HCT116 (cell line): ENCODE measurements around the gene CNN2. TPM values are rescaled to one million over a fixed set of nuclear protein-coding genes. Genes with fewer than 3 reads are reported as not detected.

Source experiments
- ATAC-seq: fragments of 200-7000 bp; cut with Tn5 transposase; 2 replicates; pipeline ENCODE4 v1.9.1; 2020; ENCODE audit warnings: mild to moderate bottlenecking, moderate library complexity
- BruUV-seq: library from RNA; stranded (reverse); fragments of 400-500 nt; replicated peaks from 2 replicates; lab custom pipeline; 2021; lab: Mats Ljungman, UMichigan
- CTCF ChIA-PET: fragments of 300-600 bp; sonication (Branson Sonifier 250); formaldehyde crosslinking; loops from one replicate; lab custom pipeline; 2021; ENCODE audit warnings: antibody characterized with exemption; lab: Charles Lee
- POLR2A ChIA-PET: fragments of 300-600, 350-600 bp; sonication (Branson Sonifier 250); formaldehyde crosslinking; loops from one replicate; lab custom pipeline; 2021; ENCODE audit warnings: antibody characterized with exemption; lab: Charles Lee
- RAD21 ChIA-PET, 2 experiments: fragments of 300-600 bp; sonication (Branson Sonifier 250); formaldehyde crosslinking; loops; one replicate each; lab custom pipeline; 2023; ENCODE audit warnings: low total read pairs in 2 of 2; ENCODE audit not compliant: uncharacterized antibody in 2 of 2, unreplicated experiment in 2 of 2, low non-redundant PET in 1 of 2; lab: Charles Lee
- DNase-seq: peaks from one replicate; pipeline ENCODE4 v3.0.0-alpha.2; 2010; ENCODE audit warnings: low read depth, low spot score
- H2AFZ ChIP-seq: fragments of 200-600 bp; shearing (Covaris generic), sonication (generic); 2 replicates; pipeline ENCODE4 v1.6.1; 2017; ENCODE audit warnings: low read depth, mixed run types, mixed read lengths, antibody characterized with exemption, low read length; ENCODE audit not compliant: poor library complexity, severe bottlenecking
- H3K27ac ChIP-seq: 2 replicates; pipeline ENCODE4 v1.5.1; 2012; ENCODE audit warnings: low read depth, low read length
- H3K27me3 ChIP-seq: fragments of 200-600 bp; sonication (generic); 2 replicates; pipeline ENCODE4 v1.6.1; 2016; ENCODE audit warnings: mixed run types, low read length, mixed read lengths; ENCODE audit not compliant: insufficient read depth
- H3K36me3 ChIP-seq, 2 experiments: fragments of 200-500 bp in 1 of 2; fragments of 200-600 bp in 1 of 2; sonication (Bioruptor generic) in 1 of 2; sonication (generic) in 1 of 2; 2 replicates each; pipeline versions ENCODE4 v1.5.1 to v1.6.1; 2014 to 2016; ENCODE audit warnings: low read length in 2 of 2, inconsistent platforms in 1 of 2, mixed read lengths in 1 of 2, mixed run types in 1 of 2; ENCODE audit not compliant: insufficient read depth in 2 of 2, control insufficient read depth in 1 of 2
- H3K4me1 ChIP-seq, 2 experiments: fragments of 200-600 bp in 1 of 2; sonication (generic) in 1 of 2; 2 replicates each; pipeline versions ENCODE4 v1.5.1 to v1.6.1; 2012 to 2017; ENCODE audit warnings: low read length in 2 of 2, inconsistent platforms in 1 of 2, mild to moderate bottlenecking in 1 of 2, mixed read lengths in 1 of 2, mixed run types in 1 of 2, moderate library complexity in 1 of 2; ENCODE audit not compliant: insufficient read depth in 2 of 2, control insufficient read depth in 1 of 2
- H3K4me2 ChIP-seq: fragments of 200-600 bp; sonication (generic); 2 replicates; pipeline ENCODE4 v1.6.1; 2017; ENCODE audit warnings: mixed run types, low read length, mixed read lengths
- H3K4me3 ChIP-seq, 2 experiments: fragments of 200-600 bp in 1 of 2; sonication (generic) in 1 of 2; replicated peaks in 1 of 2; 2 replicates each; pipeline ENCODE4 v1.5.1; 2011 to 2016; ENCODE audit warnings: low read length in 2 of 2, control low read depth in 1 of 2, low read depth in 1 of 2, mild to moderate bottlenecking in 1 of 2, mixed read lengths in 1 of 2, mixed run types in 1 of 2
- H3K79me2 ChIP-seq: fragments of 200-600 bp; sonication (generic); 2 replicates; pipeline ENCODE4 v1.6.1; 2017; ENCODE audit warnings: mild to moderate bottlenecking, mixed run types, low read length, moderate library complexity, mixed read lengths; ENCODE audit not compliant: insufficient read depth
- H3K9ac ChIP-seq: fragments of 200-600 bp; sonication (generic); 2 replicates; pipeline ENCODE4 v1.6.1; 2016; ENCODE audit warnings: low read length, mixed read lengths
- H3K9me2 ChIP-seq: fragments of 200-600 bp; sonication (generic), shearing (Covaris generic); 2 replicates; pipeline ENCODE4 v1.6.1; 2017; ENCODE audit warnings: mixed run types, mild to moderate bottlenecking, moderate library complexity; ENCODE audit not compliant: insufficient read depth
- H3K9me3 ChIP-seq, 2 experiments: fragments of 200-500 bp in 1 of 2; fragments of 200-600 bp in 1 of 2; sonication (Bioruptor generic) in 1 of 2; sonication (generic) in 1 of 2; 2 replicates each; pipeline ENCODE4 v1.6.1; 2014 to 2017; ENCODE audit warnings: low read length in 2 of 2, mixed read lengths in 2 of 2, inconsistent platforms in 1 of 2, low read depth in 1 of 2, mild to moderate bottlenecking in 1 of 2, mixed run types in 1 of 2, moderate library complexity in 1 of 2; ENCODE audit not compliant: control insufficient read depth in 1 of 2, insufficient read depth in 1 of 2
- H4K20me1 ChIP-seq: fragments of 200-600 bp; sonication (generic), shearing (Covaris generic); 2 replicates; pipeline ENCODE4 v1.6.1; 2017; ENCODE audit warnings: mixed run types, mild to moderate bottlenecking, moderate library complexity; ENCODE audit not compliant: insufficient read depth
- CBX3 ChIP-seq: IDR thresholded peaks from 2 replicates; pipeline ENCODE4 v1.6.1; 2012; ENCODE audit warnings: low read depth
- CEBPB ChIP-seq: IDR thresholded peaks from 2 replicates; pipeline ENCODE4 v1.6.1; 2012; ENCODE audit warnings: low read depth
- CTCF ChIP-seq, 3 experiments: fragments of 200-600 bp in 1 of 3; sonication (generic) in 1 of 3; IDR thresholded peaks in 2 of 3; conservative IDR thresholded peaks in 1 of 3; 2 replicates each; pipeline ENCODE4 v1.5.1; 2012 to 2017; ENCODE audit warnings: low read depth in 2 of 3, low read length in 2 of 3, antibody characterized with exemption in 1 of 3, borderline replicate concordance in 1 of 3, control low read depth in 1 of 3, mild to moderate bottlenecking in 1 of 3, mixed read lengths in 1 of 3, mixed run types in 1 of 3, moderate library complexity in 1 of 3; ENCODE audit not compliant: insufficient read depth in 1 of 3
- EZH2 ChIP-seq: fragments of 200-600 bp; sonication (generic); IDR thresholded peaks from 2 replicates; pipeline ENCODE4 v1.6.1; 2017; ENCODE audit warnings: antibody characterized with exemption, mixed run types
- EZH2phosphoT487 ChIP-seq: fragments of 200-600 bp; IDR thresholded peaks from 2 replicates; pipeline ENCODE4 v1.6.1; 2018; ENCODE audit warnings: antibody characterized with exemption, borderline replicate concordance
- FOSL1 ChIP-seq: IDR thresholded peaks from 2 replicates; pipeline ENCODE4 v1.6.1; 2012; ENCODE audit warnings: low read depth
- JUND ChIP-seq: IDR thresholded peaks from 2 replicates; pipeline ENCODE4 v1.6.1; 2012
- MAX ChIP-seq: IDR thresholded peaks from 2 replicates; pipeline ENCODE4 v1.6.1; 2012
- POLR2A ChIP-seq: IDR thresholded peaks from 2 replicates; pipeline ENCODE4 v1.7.0; 2011; ENCODE audit warnings: borderline replicate concordance; ENCODE audit not compliant: insufficient read depth, insufficient read length; ENCODE audit errors: extremely low read depth
- POLR2AphosphoS5 ChIP-seq: IDR thresholded peaks from 2 replicates; pipeline ENCODE4 v1.6.1; 2011; ENCODE audit warnings: mild to moderate bottlenecking, low read depth, low read length, moderate library complexity
- REST ChIP-seq: IDR thresholded peaks from 2 replicates; pipeline ENCODE4 v1.6.1; 2012; ENCODE audit warnings: low read depth
- SIN3A ChIP-seq: IDR thresholded peaks from 2 replicates; pipeline ENCODE4 v1.6.1; 2012; ENCODE audit warnings: low read depth
- SRF ChIP-seq: IDR thresholded peaks from 2 replicates; pipeline ENCODE4 v1.6.1; 2012; ENCODE audit warnings: low read depth
- TCF7L2 ChIP-seq: IDR thresholded peaks from 2 replicates; pipeline ENCODE4 v1.7.0; 2011; ENCODE audit warnings: borderline replicate concordance, inconsistent platforms; ENCODE audit not compliant: insufficient read depth, insufficient read length; ENCODE audit errors: extremely low read depth
- ZFX ChIP-seq: fragments of 450-650 bp; IDR thresholded peaks from 2 replicates; pipeline ENCODE4 v1.6.1; 2017
- ZNF274 ChIP-seq: fragments of 200-500 bp; sonication (Bioruptor generic); IDR thresholded peaks from 2 replicates; pipeline ENCODE4 v1.6.1; 2014; ENCODE audit warnings: mild to moderate bottlenecking, low read depth, low read length, inconsistent platforms
- intact Hi-C: fragments of 100-400 bp; cut with micrococcal nuclease; formaldehyde crosslinking; loops from 2 replicates; pipeline ENCODE4 v1.10.0; 2022
- total RNA-seq: library from RNA; stranded (reverse); gene quantifications from one replicate; pipeline ENCODE4 v1.2.1, GENCODE V29; 2021; ENCODE audit not compliant: unreplicated experiment
- TF ChIP-seq, protein P1 (sequence below): IDR thresholded peaks from 2 replicates; pipeline ENCODE4 v1.6.1; 2011; ENCODE audit warnings: mild to moderate bottlenecking, low read length, moderate library complexity; ENCODE audit not compliant: insufficient replicate concordance; ENCODE audit errors: extremely low read depth

The CNN2 gene
- total RNA-seq, 1 experiment from 2014 or later = 212 TPM

DNA sequence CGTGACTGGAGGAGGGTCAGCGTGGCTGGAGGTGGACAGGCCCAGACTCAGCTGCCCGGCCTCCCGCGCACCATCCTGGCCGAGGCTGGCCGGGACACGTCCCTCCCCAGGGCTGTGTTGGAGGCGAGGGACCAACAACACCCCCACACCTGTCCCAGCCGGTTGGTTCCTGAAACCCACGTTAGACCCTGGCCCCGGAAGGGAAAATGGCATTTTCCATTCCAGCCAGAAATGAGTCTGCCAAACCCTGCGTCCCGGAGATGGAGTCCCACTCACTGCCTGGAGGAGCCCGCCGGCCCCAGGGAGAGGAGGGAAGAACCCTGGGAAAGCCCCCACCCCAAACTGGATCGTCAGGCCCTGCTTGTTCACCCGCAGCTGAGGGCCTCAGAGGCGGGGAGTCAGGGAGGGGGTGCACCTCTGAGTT is 47.1 kb upstream of the CNN2 start:
- no peak overlapping the region for H2AFZ ChIP-seq
- ChIA-PET POLR2A (no interaction called here), CTCF (no interaction called here), RAD21 (no interaction called here)
- no peaks in the 10 kb centered on the region for H3K27me3 ChIP-seq
- H3K4me3 ChIP-seq = no peak overlapping the region
- intact Hi-C loops = no loop called here
- no TSS peak for BruUV-seq
- no peaks in the 10 kb centered on the region for H3K36me3 ChIP-seq
- H3K27ac ChIP-seq = no peak overlapping the region
- ATAC-seq = no peak
- no peak for TF ChIP-seq SRF
- TF ChIP-seq, protein P1, sequence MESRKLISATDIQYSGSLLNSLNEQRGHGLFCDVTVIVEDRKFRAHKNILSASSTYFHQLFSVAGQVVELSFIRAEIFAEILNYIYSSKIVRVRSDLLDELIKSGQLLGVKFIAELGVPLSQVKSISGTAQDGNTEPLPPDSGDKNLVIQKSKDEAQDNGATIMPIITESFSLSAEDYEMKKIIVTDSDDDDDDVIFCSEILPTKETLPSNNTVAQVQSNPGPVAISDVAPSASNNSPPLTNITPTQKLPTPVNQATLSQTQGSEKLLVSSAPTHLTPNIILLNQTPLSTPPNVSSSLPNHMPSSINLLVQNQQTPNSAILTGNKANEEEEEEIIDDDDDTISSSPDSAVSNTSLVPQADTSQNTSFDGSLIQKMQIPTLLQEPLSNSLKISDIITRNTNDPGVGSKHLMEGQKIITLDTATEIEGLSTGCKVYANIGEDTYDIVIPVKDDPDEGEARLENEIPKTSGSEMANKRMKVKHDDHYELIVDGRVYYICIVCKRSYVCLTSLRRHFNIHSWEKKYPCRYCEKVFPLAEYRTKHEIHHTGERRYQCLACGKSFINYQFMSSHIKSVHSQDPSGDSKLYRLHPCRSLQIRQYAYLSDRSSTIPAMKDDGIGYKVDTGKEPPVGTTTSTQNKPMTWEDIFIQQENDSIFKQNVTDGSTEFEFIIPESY = no peak
- TF ChIP-seq TCF7L2 = no peak
- no peak for TF ChIP-seq EZH2phosphoT487
- TF ChIP-seq REST = no peak
- TF ChIP-seq SIN3A = no peak
- no peak for TF ChIP-seq EZH2
- TF ChIP-seq CEBPB = no peak
- TF ChIP-seq ZNF274 = no peak
- no peak for TF ChIP-seq FOSL1
- TF ChIP-seq CTCF (IDR thresholded peaks at IDR 0.05 in 2 of 3, conservative IDR thresholded peaks at IDR 0.05 in 1 of 3; ENCODE audit: borderline replicate concordance in 1 of 3, insufficient read depth in 1 of 3, low read depth in 2 of 3, low read length in 2 of 3) = no peak
- TF ChIP-seq ZFX = no peak
- no peak for TF ChIP-seq MAX
- no peak for TF ChIP-seq POLR2A
- no peak for TF ChIP-seq CBX3
- no peak for TF ChIP-seq JUND
- TF ChIP-seq POLR2AphosphoS5 = no peak
- no peaks in the 10 kb centered on the region for H3K9me3 ChIP-seq
- H3K9ac ChIP-seq = no peak overlapping the region
- peaks cover 18 to 32% of the 10 kb centered on the region in 2 experiments for H3K4me1 ChIP-seq
- no peak for DNase-seq
- H4K20me1 ChIP-seq = no peaks in the 10 kb centered on the region
- H3K9me2 ChIP-seq = no peaks in the 10 kb centered on the region
- no peak overlapping the region for H3K4me2 ChIP-seq
- peaks cover 2% of the 10 kb centered on the region for H3K79me2 ChIP-seq
